ENCODE data around the gene OR5I1. TPM values are rescaled to one million over a fixed set of nuclear protein-coding genes. Genes with fewer than 3 reads are reported as not detected.

Gene OR5I1
- total RNA-seq = not detected
- not detected for polyA plus RNA-seq (ENCODE audit: insufficient read depth, low read depth, low replicate concordance)
- long read RNA-seq, donor 1 = 0 reads
- long read RNA-seq, donor 2 = 0 reads
- long read RNA-seq, donor 3 = 0 reads
- long read RNA-seq, donor 4 = 0 reads
- long read RNA-seq, donor 5 = 0 reads
- long read RNA-seq, donor 6 = 0 reads
- long read RNA-seq, donor 7 = 0 reads
- long read RNA-seq, donor 8 = 0 reads
- long read RNA-seq, donor 9 = 0 reads
- long read RNA-seq, donor 10 = 0 reads

DNA sequence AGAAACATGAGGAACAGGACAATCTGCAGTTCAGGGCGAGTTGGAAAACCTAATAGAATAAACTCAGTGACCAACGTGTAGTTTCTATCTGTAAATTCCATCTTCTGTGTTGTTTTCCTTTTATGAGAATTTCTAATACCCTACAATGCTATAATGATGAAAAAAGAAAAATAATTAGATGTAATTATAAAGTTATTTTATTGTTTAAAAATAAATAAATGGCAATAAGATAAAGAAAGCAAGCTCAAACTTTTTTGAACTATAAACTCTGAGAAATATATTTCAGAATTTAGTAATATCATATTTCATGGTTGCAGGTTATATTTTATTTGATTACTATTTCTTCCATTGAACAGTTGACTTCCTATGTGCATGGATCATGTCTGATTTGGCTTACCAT, at the start of gene OR5I1:
OR5I1 (minus strand) TSS at position 101 of the 400 bp plus-strand sequence; CDS start at position 101, 0 bp downstream.
- Histone ChIP-seq H3K9ac (ENCODE audit: low read length in 3 of 3) (no peak within 1 kb of the TSS), H3K27ac (ENCODE audit: low read depth in 2 of 2, low read length in 2 of 2) (no peak within 1 kb of the TSS), H3K36me3 (ENCODE audit: control insufficient read depth in 2 of 3, insufficient read depth in 3 of 3, low read length in 3 of 3) (no peaks in the 10 kb centered on the region), H3K27me3 (ENCODE audit: control insufficient read depth, insufficient read depth, low read length) (no peaks in the 10 kb centered on the region), H3K9me3 (ENCODE audit: control insufficient read depth in 2 of 3, insufficient read depth in 1 of 3, low read length in 3 of 3) (no peaks in the 10 kb centered on the region), H3K4me1 (ENCODE audit: control insufficient read depth in 2 of 3, insufficient read depth in 2 of 3, low read depth in 1 of 3, low read length in 3 of 3) (no peaks in the 10 kb centered on the region), H3K4me3 (ENCODE audit: low read length in 3 of 3) (no peak within 1 kb of the TSS)
- intact Hi-C loops (cut with DNase I) = no loop called here
- FAIRE-seq (no peak), DNase-seq (no peak)
- TF ChIP-seq, protein P1, sequence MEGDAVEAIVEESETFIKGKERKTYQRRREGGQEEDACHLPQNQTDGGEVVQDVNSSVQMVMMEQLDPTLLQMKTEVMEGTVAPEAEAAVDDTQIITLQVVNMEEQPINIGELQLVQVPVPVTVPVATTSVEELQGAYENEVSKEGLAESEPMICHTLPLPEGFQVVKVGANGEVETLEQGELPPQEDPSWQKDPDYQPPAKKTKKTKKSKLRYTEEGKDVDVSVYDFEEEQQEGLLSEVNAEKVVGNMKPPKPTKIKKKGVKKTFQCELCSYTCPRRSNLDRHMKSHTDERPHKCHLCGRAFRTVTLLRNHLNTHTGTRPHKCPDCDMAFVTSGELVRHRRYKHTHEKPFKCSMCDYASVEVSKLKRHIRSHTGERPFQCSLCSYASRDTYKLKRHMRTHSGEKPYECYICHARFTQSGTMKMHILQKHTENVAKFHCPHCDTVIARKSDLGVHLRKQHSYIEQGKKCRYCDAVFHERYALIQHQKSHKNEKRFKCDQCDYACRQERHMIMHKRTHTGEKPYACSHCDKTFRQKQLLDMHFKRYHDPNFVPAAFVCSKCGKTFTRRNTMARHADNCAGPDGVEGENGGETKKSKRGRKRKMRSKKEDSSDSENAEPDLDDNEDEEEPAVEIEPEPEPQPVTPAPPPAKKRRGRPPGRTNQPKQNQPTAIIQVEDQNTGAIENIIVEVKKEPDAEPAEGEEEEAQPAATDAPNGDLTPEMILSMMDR (IDR thresholded peaks at IDR 0.05; ENCODE audit: borderline replicate concordance, extremely low read depth, insufficient read depth) = no peak

- no peaks in the 10 kb centered on the region for H3K27me3 ChIP-seq (ENCODE audit: control insufficient read depth, insufficient read depth, low read length)
- H3K4me3 ChIP-seq (ENCODE audit: low read length in 3 of 3) = no peak overlapping the region
- no peak overlapping the region for H3K9ac ChIP-seq (ENCODE audit: low read length in 3 of 3)
- no peaks in the 10 kb centered on the region for H3K36me3 ChIP-seq (ENCODE audit: control insufficient read depth in 2 of 3, insufficient read depth in 3 of 3, low read length in 3 of 3)
- no peak for FAIRE-seq
- no peaks in the 10 kb centered on the region for H3K4me1 ChIP-seq (ENCODE audit: control insufficient read depth in 2 of 3, insufficient read depth in 2 of 3, low read depth in 1 of 3, low read length in 3 of 3)
- H3K27ac ChIP-seq (ENCODE audit: low read depth in 2 of 2, low read length in 2 of 2) = no peak overlapping the region
- no peaks in the 10 kb centered on the region for H3K9me3 ChIP-seq (ENCODE audit: control insufficient read depth in 2 of 3, insufficient read depth in 1 of 3, low read length in 3 of 3)
- DNase-seq = no peak
- intact Hi-C loops (cut with DNase I) = no loop called here
- TF ChIP-seq, protein P1 (IDR thresholded peaks at IDR 0.05; ENCODE audit: borderline replicate concordance, extremely low read depth, insufficient read depth) = no peak
Observed at GRCh38 chr11:55970935-55971334, 34.7 kb upstream of the OR5I1 start.

GRCh38 chr11:55969845-55970244, 33.6 kb upstream of the OR5I1 start, which contains the start of gene OR10AG1:
Gene OR10AG1, minus strand, starts transcription at chr11:55969945. Its CDS starts 38 bp downstream, at chr11:55969907.
- Histone ChIP-seq H3K4me3 (ENCODE audit: low read length in 3 of 3) (no peak within 1 kb of the TSS), H3K4me1 (ENCODE audit: control insufficient read depth in 2 of 3, insufficient read depth in 2 of 3, low read depth in 1 of 3, low read length in 3 of 3) (no peaks in the 10 kb centered on the region), H3K27me3 (ENCODE audit: control insufficient read depth, insufficient read depth, low read length) (no peaks in the 10 kb centered on the region), H3K27ac (ENCODE audit: low read depth in 2 of 2, low read length in 2 of 2) (no peak within 1 kb of the TSS), H3K9me3 (ENCODE audit: control insufficient read depth in 2 of 3, insufficient read depth in 1 of 3, low read length in 3 of 3) (no peaks in the 10 kb centered on the region), H3K36me3 (ENCODE audit: control insufficient read depth in 2 of 3, insufficient read depth in 3 of 3, low read length in 3 of 3) (no peaks in the 10 kb centered on the region), H3K9ac (ENCODE audit: low read length in 3 of 3) (no peak within 1 kb of the TSS)
- TF ChIP-seq, protein P1 (IDR thresholded peaks at IDR 0.05; ENCODE audit: borderline replicate concordance, extremely low read depth, insufficient read depth) = no peak
- intact Hi-C loops (cut with DNase I) = no loop called here
- DNase-seq (no peak), FAIRE-seq (no peak)
